ENCODE data around the gene ZNF558. TPM values are rescaled to one million over a fixed set of nuclear protein-coding genes. Genes with fewer than 3 reads are reported as not detected.

The ZNF558 gene
- total RNA-seq, 4 donors from 2014 or later = 14.4 to 24.5 (median 18.6) TPM

- ATAC-seq = no peak
- no peak for TF ChIP-seq POLR2A (IDR thresholded peaks at IDR 0.05)
- in situ Hi-C loops (cut with MboI; ENCODE audit: low sequenced_read_pairs in 4 of 4) (loop anchor here in 1 of 4 donors (25.0 kb wide), 1 partner anchor 956 kb away; no protein-coding TSS in a partner anchor), intact Hi-C loops (cut with DNase I; ENCODE audit: low total_unique reads) (loop anchor here (5.0 to 10.0 kb wide), 6 partner anchors 311 to 1434 kb away; partner anchors contain the start of genes FBXL12, MARCHF2, NDUFA7 and RPS28)
- Histone ChIP-seq H3K36me3 (peaks cover 0 to 35% of the 10 kb centered on the region in 2 donors), H3K27ac (peak overlapping the region; percentile 91 to 96 (median 94)), H3K9me3 (no peaks in the 10 kb centered on the region), H3K4me1 (peaks cover 8 to 12% of the 10 kb centered on the region in 2 donors), H3K4me3 (peak overlapping the region; percentile 74 to 91 (median 83)), H3K27me3 (no peaks in the 10 kb centered on the region)
- no peak for DNase-seq
Observed at GRCh38 chr19:8831373-8831772, 731 bp downstream of the ZNF558 start.

GRCh38 chr19:8827277-8827676, 4.8 kb downstream of the ZNF558 start:
- no peak for ATAC-seq
- Histone ChIP-seq H3K36me3 (peaks cover 12 to 75% of the 10 kb centered on the region in 2 donors), H3K9me3 (no peaks in the 10 kb centered on the region), H3K4me3 (no peak overlapping the region), H3K4me1 (peaks cover 8 to 12% of the 10 kb centered on the region in 2 donors), H3K27ac (no peak overlapping the region), H3K27me3 (no peaks in the 10 kb centered on the region)
- intact Hi-C loops (cut with DNase I; ENCODE audit: low total_unique reads) = no loop called here
- no peak for TF ChIP-seq CTCF (IDR thresholded peaks at IDR 0.05 in 4 of 5, conservative IDR thresholded peaks at IDR 0.05 in 1 of 5)
- TF ChIP-seq POLR2A (IDR thresholded peaks at IDR 0.05) = no peak
- no peak for DNase-seq
- in situ Hi-C loops (cut with MboI; ENCODE audit: low sequenced_read_pairs in 4 of 4) = loop anchor here in 1 of 4 donors (25.0 kb wide), 1 partner anchor 960 kb away; no protein-coding TSS in a partner anchor

GRCh38 chr19:8826371-8826770, 5.7 kb downstream of the ZNF558 start:
- intact Hi-C loops (cut with DNase I; ENCODE audit: low total_unique reads) (no loop called here), in situ Hi-C loops (cut with MboI; ENCODE audit: low sequenced_read_pairs in 4 of 4) (loop anchor here in 1 of 4 donors (25.0 kb wide), 1 partner anchor 961 kb away; no protein-coding TSS in a partner anchor)

GRCh38 chr19:8821748-8822241, 10.3 kb downstream of the ZNF558 start:
- no peak for ATAC-seq

More at GRCh38 chr19:8826371-8826770, 5.7 kb downstream of the ZNF558 start:
- peaks cover 15 to 84% of the 10 kb centered on the region in 2 donors for H3K36me3 ChIP-seq
- H3K27ac ChIP-seq = no peak overlapping the region
- DNase-seq (no peak), ATAC-seq (no peak)
- peaks cover 6 to 9% of the 10 kb centered on the region in 2 donors for H3K4me1 ChIP-seq
- H3K27me3 ChIP-seq = no peaks in the 10 kb centered on the region
- H3K4me3 ChIP-seq = no peak overlapping the region
- TF ChIP-seq CTCF (IDR thresholded peaks at IDR 0.05 in 4 of 5, conservative IDR thresholded peaks at IDR 0.05 in 1 of 5) (no peak), POLR2A (IDR thresholded peaks at IDR 0.05) (no peak)
- no peaks in the 10 kb centered on the region for H3K9me3 ChIP-seq

More at GRCh38 chr19:8821748-8822241, 10.3 kb downstream of the ZNF558 start:
- Histone ChIP-seq H3K4me1 (no peaks in the 10 kb centered on the region), H3K27ac (no peak overlapping the region), H3K36me3 (peaks cover 25 to 98% of the 10 kb centered on the region in 2 donors), H3K27me3 (no peaks in the 10 kb centered on the region), H3K9me3 (peaks cover 0 to 11% (median 0%) of the 10 kb centered on the region in 3 donors), H3K4me3 (no peak overlapping the region)
- no peak for DNase-seq
- in situ Hi-C loops (cut with MboI; ENCODE audit: low sequenced_read_pairs in 4 of 4) (no loop called here), intact Hi-C loops (cut with DNase I; ENCODE audit: low total_unique reads) (no loop called here)
- TF ChIP-seq CTCF (IDR thresholded peaks at IDR 0.05 in 4 of 5, conservative IDR thresholded peaks at IDR 0.05 in 1 of 5) = no peak
- no peak for TF ChIP-seq POLR2A (IDR thresholded peaks at IDR 0.05)
